PFSK-1 (cell line): ENCODE results near the gene COL12A1.

Source experiments
- POLR2AphosphoS5 ChIP-seq: IDR thresholded peaks from 2 replicates; pipeline ENCODE4 v1.6.1; 2012; ENCODE audit warnings: low read depth, mild to moderate bottlenecking, control low read depth, low read length, moderate library complexity
- SIN3A ChIP-seq: IDR thresholded peaks from 2 replicates; pipeline ENCODE4 v1.6.1; 2012; ENCODE audit warnings: mild to moderate bottlenecking, low read length, moderate library complexity, borderline replicate concordance; ENCODE audit not compliant: insufficient read depth
- TAF1 ChIP-seq: IDR thresholded peaks from 2 replicates; pipeline ENCODE4 v1.6.1; 2012; ENCODE audit warnings: low read length, control low read depth, borderline replicate concordance; ENCODE audit not compliant: insufficient read depth
- TF ChIP-seq, protein P1 (sequence below), 2 experiments: IDR thresholded peaks; 2 replicates each; pipeline versions ENCODE4 v1.6.1 to v1.8.0; 2011 to 2012; ENCODE audit warnings: low read depth in 2 of 2, low read length in 2 of 2, control low read depth in 1 of 2, inconsistent platforms in 1 of 2, mild to moderate bottlenecking in 1 of 2, moderate library complexity in 1 of 2; ENCODE audit not compliant: insufficient read depth in 1 of 2

DNA sequence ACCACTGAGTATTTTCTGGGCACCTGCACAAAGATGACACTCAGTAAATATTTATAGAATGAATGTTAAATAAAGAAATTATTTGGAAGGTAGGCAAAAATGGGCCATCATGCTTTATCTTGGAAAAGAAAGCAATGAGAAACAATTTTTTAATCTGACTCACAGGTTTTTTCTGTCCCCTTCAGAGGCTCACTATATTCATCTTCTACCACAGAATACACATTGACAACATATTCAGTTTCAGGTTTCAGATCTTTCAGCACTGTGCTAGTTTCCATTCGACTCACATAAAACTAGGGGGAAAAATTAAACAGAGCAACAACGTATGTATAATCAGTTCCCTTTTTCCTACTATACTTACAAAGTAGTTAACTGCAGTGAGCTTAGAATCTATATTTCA, 58.3 kb downstream of the COL12A1 start:
- TF ChIP-seq TAF1 (no peak), POLR2AphosphoS5 (no peak), SIN3A (no peak)
- TF ChIP-seq, protein P1, sequence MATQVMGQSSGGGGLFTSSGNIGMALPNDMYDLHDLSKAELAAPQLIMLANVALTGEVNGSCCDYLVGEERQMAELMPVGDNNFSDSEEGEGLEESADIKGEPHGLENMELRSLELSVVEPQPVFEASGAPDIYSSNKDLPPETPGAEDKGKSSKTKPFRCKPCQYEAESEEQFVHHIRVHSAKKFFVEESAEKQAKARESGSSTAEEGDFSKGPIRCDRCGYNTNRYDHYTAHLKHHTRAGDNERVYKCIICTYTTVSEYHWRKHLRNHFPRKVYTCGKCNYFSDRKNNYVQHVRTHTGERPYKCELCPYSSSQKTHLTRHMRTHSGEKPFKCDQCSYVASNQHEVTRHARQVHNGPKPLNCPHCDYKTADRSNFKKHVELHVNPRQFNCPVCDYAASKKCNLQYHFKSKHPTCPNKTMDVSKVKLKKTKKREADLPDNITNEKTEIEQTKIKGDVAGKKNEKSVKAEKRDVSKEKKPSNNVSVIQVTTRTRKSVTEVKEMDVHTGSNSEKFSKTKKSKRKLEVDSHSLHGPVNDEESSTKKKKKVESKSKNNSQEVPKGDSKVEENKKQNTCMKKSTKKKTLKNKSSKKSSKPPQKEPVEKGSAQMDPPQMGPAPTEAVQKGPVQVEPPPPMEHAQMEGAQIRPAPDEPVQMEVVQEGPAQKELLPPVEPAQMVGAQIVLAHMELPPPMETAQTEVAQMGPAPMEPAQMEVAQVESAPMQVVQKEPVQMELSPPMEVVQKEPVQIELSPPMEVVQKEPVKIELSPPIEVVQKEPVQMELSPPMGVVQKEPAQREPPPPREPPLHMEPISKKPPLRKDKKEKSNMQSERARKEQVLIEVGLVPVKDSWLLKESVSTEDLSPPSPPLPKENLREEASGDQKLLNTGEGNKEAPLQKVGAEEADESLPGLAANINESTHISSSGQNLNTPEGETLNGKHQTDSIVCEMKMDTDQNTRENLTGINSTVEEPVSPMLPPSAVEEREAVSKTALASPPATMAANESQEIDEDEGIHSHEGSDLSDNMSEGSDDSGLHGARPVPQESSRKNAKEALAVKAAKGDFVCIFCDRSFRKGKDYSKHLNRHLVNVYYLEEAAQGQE (IDR thresholded peaks at IDR 0.05; ENCODE audit: insufficient read depth in 1 of 2, low read depth in 2 of 2, low read length in 2 of 2): no peak
